Activated T-helper 1 cell treated with Interleukin-2 at 50 U/mL for 16 hours (primary cell): Measurements from ENCODE around the gene IL2RA.
"Not testable (repeated sequence)": the region's sequence is repeated elsewhere in the genome, so short reads cannot be mapped to it uniquely, and the experiment has no call there.

ENCODE experiments used
- DNase-seq: peaks from one replicate; pipeline ENCODE4 v3.0.0-alpha.2; 2020; ENCODE audit warnings: low read depth

The IL2RA gene

DNA sequence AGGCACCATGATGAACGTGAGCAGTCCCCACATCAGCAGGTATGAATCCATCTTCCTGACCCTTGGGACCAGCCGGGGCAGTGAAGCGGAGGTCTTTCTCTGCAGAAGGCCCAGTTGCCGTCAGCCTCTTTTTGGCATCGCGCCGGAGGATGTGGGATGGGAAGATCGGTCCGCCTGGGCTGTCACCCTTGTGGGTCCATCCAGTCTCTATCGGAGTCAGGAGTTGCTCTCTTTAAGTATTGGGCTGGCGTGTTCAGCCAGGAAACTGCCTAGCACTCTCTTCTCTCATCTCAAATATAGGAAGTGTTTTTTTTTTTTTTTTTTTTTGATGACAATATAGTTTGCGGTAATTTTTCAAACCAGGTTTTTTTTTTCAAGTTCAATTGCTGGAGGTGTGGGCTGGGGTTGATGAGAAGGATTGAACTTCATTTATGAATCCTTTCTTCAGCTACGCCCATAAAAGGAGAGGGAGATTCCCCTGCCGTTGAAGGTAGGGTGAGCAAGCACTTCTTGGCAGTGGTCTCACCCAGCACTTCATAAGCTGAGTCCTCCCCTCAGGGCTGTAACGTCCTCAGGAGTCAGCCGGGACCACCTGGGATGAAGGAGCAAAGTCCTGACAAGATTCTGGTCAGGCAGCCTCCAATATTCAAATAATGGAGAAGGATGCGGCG, at the start of gene IL2RA:
Gene IL2RA (minus strand): TSS at position 267 of the 671 bp plus-strand sequence. CDS start 216 bp downstream, at position 51.
- DNase-seq: peak; percentile 34

- DNase-seq: no peak
Measured at GRCh38 chr10:6110136-6110535, 48.0 kb upstream of the IL2RA start.

DNA sequence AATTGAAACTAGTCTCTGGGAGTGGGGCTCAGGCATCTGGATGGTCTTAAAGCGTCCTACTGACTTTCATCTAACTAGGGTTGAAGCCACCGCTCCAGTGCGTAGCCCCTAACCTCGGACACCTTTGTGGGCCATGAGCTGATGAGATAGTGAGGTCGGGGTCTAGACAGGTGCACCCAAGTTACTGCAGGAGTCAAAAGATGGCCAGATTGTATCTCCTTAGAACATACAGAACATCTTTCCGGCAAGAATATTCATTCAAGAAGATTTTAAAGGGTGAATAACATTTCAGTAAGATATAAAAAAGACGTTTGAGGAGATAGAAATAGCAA, 47.2 kb upstream of the IL2RA start:
- no peak for DNase-seq

DNA sequence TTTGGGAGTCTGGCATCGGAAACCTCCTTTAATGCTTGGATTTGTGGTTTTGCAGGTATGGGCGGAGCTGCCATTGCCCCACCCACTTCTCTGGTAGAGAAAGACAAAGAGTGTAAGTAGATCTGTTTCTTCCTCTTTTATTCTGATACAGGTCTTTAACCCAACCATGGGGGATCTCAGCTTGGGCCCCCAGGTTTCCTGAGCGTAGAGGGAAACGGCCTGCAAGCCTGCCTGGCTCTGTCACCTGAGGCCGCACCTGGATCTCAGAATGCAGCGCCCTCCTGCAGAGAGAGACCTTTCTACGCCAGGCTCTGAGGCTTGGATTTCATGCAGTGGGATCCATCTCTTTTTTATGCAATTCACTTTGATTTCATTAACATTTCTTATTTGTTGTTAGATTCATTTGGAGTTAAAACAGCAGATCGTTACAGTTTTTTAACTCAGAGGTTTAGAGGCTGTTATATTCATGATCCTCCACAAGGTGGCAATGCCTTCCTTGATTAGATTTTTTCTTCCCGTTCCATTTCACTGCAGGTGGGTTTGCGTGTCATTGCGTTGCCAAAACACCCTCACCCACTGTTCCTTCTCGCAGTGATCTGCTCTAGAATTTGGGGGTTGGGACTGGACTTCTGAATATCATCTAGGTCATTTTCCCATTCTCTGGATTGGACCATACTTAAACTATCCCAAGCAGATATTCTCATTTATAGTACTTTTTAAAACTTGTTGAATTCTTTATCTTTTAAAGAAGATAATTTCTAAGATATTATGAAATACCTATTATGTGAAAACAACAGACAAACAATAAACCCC, 46.7 kb upstream of the IL2RA start:
- DNase-seq: no peak

DNA sequence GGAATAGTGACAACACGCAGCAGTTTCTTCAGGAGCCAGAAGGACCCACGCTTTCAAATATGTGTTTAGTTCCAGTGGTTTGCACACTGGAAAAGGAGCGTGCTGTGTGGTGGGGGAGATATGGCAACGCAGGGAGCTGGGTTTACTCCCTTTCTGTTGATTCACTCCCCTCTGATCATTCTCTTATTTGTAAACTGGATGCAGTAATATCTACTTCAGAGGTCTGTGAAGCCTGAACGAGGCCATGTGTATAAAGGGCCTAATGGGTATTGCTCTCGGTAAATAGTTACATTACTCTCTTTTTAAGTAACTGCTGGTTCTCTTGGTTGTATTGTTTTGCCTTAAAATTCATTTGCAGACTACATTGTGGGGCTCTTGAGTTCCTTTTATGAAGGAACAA, 45.9 kb upstream of the IL2RA start:
- no peak for DNase-seq

- not testable (repeated sequence) for DNase-seq
Measured at GRCh38 chr10:6107616-6108015, 45.4 kb upstream of the IL2RA start.

DNA sequence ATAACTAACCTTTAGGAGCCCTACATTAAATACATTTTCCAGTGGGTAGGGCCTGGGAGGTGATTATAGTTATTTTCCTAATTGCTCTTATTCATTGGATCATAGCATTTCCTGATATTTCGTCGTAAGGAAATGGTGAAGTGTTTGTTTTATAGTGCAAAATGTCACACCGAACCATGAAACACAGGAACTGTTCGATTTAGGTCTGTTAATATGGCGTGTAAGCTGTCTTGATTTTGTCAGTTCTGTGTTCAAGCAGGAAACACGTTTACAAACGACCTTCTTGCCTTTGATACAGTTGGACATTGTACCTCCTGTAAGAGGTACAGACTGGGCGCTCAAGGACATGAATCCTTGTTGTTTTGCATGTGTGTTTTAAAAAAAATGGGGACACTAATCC, 41.4 kb upstream of the IL2RA start:
- DNase-seq: no peak

GRCh38 chr10:6102128-6102527, 40.0 kb upstream of the IL2RA start:
- DNase-seq: no peak

DNA sequence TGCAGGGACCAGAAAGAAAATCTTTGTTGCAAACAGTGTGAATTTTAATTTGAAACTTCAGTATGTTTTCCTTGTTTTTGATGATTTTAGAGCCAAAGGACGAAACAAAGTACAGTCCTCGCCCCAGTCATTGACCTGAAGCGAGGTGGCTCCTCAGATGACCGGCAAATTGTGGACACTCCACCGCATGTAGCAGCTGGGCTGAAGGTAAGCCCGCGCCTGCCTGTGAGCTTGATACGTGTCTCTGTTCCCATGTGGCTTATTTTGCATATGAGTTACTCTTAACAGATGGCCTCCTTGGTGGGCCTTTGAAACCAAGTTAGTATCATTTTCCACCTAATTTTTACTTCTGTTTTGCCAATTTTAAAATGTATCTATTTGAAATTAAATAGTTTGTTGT, 39.0 kb upstream of the IL2RA start:
- DNase-seq: no peak

GRCh38 chr10:6100370-6100769, 38.2 kb upstream of the IL2RA start:
- no peak for DNase-seq

GRCh38 chr10:6098156-6098555, 36.0 kb upstream of the IL2RA start:
- no peak for DNase-seq

DNA sequence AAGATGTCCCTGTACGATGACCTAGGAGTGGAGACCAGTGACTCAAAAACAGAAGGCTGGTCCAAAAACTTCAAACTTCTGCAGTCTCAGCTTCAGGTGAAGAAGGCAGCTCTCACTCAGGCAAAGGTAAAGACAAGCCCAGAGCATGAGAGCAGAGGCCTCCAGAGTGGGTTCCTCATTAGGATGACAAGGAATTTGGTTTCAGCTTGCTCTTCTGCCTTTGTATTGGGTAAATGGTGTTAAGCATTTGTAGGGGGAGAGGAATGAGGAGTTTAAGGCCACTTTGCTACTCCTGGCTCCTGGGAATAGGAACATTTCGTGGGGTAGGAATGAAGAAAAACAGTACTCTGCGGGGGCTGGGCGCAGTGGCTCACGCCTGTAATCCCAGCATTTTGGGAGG, 34.9 kb upstream of the IL2RA start:
- DNase-seq: no peak

- DNase-seq: no peak
Measured at GRCh38 chr10:6095810-6096570, 33.8 kb upstream of the IL2RA start.

DNA sequence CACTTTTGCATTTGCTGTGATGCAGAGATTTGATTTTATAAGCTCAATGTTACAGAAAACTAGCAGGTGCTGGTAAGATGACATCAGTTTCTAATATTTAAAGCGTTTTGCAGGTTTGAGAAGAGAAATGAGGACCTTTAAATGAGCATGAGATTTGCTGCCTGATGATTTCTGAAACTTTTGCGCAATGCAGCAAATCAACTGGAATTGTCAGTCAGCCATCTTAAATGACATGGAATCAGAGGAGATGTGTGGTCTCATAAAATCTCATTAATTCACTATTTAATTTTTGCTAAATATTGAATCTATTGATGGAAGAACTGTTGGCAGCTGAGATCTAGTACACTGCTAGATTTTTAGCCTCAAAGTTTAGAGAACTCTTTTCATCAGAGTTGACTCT, 30.6 kb upstream of the IL2RA start:
- no peak for DNase-seq

GRCh38 chr10:6091630-6092029, 29.5 kb upstream of the IL2RA start:
- no peak for DNase-seq

- DNase-seq: no peak
Measured at GRCh38 chr10:6089334-6090219, 27.4 kb upstream of the IL2RA start.

DNA sequence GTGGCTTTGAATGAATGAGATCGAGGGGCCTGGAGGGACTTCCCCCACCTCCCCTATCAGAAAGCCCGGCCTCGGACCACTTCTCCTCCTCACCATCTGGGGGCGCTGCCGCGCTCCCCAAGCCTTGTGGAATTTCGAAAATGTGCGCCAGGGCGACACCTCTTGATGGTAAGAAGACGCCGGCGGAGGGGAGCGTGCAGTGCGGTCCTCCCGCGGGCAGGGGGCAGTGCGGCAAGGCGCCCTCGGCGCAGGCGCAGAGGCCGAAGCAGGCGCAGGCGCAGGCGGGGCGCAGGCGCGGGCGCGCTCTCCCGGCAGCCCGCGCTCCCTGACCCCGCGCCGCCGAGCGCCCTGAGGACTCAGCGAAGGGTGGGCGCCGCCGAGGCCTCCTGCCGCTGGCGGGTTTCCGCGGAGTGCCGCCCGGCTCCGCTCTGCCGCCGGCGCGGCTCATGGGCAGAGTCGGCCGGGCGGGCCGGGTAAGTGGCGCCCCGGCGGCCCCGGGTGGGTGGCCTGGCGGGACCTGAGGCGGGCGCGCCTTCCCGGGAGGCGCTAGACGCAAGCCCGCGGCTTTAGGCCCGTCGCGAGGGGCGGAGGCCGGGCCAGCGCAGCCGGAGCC, 26.7 kb upstream of the IL2RA start, which contains the start of gene RBM17:
Gene RBM17 (plus strand): TSS at position 314 of the 613 bp plus-strand sequence. CDS start 8,032 bp downstream, outside the sequence.
- peak; percentile 97 for DNase-seq

GRCh38 chr10:6086375-6087233, 24.4 kb upstream of the IL2RA start:
- peak; percentile 78 for DNase-seq

DNA sequence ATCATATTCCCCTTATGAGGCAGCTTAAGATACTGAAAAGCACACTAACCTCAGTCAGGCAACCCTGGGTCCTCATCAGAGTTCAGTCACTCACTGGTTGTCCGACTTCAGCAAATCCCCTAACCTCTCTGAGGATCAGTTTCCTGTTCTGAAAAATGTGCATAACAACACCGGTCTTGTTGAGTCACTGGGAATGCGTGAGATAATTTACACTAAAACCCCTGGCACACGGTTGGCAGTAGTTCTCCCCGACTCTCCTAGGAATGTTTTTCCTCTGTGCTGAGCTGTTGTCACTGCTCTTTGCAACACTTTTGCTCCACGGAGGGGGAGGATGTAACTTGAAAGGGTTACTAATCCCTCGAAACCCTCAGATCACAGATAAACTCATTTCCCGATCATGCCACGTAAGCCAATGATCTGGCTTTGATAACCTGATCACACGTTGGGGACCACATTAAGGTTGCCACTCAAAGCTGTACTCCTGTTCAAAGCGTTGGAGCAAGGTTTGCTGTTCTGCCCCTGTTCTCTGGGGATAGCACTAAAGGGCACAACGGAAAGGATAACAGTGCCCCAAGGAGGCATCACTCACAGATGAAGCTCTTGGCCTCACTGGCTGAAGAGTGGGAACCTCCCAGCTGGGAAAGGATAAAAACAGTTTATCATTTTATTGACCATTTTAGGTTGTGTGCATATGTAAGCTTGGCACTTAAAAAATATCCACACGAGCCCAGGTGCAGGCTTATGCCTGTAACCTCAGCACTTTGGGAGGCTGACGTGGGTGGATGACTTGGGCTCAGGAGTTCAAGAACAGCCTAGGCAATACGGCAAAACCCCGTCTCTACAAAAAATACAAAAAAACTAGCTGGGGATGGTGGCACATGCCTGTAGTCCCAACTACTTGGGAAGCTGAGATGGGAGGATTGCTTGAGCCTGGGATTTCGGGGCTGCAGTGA, 21.6 kb upstream of the IL2RA start:
- no peak for DNase-seq
